GM10847 (cell line): Measurements from ENCODE around the gene IL1B.

Source experiments
- POLR2A ChIP-seq: IDR thresholded peaks from 2 replicates; pipeline ENCODE4 v1.6.1; 2011; ENCODE audit not compliant: insufficient read length; ENCODE audit errors: extremely low read depth

The IL1B gene

DNA sequence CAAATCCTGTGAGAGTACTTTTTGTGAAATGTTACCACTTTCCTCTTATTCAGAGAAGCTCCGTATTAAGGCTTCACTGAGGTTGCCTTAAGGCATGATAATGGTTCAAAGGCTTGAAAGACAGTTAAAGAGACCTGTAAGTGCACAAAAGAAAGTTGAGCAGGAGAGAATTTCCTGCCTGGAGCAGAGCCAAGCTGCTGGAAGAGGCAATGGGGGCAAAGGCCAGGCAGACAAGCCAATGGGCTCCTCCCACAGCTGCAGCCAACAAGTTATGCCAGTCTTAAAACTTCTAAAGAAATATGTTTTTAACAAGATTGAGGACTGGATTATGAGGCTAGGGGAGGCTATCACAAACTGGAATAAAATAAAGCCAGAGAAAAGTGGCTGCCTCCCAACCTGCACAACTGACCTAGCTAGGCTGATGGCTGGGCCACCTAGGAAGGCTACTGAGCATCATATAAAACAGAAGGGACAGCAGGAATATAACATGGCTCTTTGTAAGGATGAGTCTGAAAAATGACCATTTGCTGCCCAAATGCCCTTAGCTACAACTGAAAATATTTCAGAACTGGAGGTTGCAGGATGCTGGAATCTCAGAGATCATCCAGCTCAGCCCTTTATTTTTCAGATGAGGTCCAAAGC lies 2.1 kb downstream of the IL1B start:
- TF ChIP-seq POLR2A, result no peak

DNA sequence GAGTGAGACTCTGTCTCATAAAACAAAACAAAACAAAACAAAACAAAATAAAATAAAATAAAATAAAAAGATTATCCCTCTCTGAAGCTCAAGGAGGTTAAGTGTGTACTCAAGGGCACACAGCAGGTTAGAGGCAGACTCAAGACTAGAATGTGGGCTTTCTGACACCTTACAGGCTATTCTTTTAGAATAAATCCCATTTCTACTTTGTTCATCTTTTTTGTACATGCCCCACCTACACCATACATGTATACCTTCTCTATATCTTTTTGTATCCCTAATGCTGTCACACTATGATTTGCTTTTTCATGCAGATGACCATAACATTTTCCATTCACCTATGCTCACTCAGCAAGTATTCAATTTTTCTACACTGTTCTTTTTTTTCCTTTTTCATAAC lies 2.6 kb downstream of the IL1B start:
- no peak for TF ChIP-seq POLR2A

DNA sequence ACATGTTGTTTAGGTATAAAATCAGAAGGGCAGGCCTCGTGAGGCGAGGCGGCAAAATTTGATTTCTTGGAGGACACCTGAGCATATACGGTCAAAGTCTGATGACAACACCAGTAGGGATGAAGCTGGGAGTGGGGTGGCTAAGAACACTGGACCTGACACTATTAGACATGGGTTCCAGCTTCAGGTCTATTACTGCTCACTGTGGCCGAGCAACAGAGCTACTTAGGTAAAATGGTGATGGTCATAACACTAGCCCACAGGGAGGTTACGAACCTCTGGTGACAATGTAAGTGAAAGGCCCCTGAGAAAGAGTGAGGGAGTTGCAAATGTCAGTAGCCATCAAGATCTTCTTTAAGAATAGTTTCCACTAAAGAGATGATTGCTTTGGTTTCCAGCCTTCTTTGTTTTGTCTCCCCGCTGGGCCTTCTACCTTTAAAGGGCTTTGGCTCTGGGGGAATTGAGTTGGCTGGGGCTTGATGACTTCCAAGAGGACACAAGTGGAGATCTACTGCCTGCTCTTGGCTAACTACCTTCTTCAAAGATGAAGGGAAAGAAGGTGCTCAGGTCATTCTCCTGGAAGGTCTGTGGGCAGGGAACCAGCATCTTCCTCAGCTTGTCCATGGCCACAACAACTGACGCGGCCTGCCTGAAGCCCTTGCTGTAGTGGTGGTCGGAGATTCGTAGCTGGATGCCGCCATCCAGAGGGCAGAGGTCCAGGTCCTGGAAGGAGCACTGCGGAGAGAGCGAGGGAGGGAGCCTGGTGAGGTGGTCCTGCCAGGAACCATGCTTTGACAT lies 3.5 kb downstream of the IL1B start:
- TF ChIP-seq POLR2A, result no peak

DNA sequence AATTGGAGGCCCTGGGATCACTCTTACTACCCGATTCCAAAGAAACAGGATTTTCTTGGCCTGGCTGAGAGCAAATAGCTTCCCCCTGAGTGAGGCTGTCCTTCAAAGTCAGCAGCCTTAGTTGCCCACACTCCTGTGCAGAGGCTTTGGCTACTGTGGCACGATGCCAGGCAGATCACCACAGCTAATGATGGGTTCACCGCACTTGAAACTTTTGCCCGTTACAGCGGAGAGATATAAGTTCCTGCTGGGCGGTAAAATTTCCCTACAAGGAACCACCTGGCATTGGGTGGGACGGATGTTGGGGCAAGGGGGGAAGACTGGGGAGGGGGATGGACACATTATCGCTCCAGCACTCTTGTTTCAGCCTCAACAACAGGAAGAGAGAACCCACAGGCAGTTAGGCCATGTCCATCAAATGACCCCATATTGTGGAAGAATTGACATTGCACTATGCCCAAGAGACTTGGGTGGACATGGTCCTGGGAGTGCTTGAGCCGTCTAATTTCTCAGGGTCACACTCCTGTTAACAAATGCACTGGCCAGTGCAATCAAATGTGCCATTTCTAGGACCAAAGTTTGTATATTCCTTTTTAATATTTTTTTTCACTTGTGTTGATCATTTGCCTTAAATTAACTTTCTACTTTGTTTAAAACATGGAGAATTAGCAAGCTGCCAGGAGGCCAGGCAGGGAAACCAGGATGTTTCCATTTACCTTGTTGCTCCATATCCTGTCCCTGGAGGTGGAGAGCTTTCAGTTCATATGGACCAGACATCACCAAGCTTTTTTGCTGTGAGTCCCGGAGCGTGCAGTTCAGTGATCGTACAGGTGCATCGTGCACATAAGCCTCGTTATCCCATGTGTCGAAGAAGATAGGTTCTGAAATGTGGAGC lies 4.4 kb downstream of the IL1B start:
- no peak for TF ChIP-seq POLR2A

DNA sequence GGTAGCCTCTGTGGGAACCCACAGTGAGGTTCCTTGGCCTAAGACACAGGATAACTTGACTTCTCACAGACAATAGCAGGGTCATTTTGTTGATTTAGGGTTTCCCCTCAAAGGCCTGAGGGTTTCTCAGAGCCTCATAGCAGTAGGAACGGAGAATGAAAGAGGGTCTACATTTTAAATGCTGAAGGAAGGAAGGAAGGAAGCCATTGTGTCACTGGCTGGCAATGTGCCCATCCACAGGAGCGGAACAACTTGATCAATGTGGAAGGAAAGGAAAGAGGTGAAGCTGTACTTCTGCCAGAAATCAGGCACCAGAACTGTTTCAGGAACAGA lies 5.1 kb downstream of the IL1B start:
- no peak for TF ChIP-seq POLR2A

DNA sequence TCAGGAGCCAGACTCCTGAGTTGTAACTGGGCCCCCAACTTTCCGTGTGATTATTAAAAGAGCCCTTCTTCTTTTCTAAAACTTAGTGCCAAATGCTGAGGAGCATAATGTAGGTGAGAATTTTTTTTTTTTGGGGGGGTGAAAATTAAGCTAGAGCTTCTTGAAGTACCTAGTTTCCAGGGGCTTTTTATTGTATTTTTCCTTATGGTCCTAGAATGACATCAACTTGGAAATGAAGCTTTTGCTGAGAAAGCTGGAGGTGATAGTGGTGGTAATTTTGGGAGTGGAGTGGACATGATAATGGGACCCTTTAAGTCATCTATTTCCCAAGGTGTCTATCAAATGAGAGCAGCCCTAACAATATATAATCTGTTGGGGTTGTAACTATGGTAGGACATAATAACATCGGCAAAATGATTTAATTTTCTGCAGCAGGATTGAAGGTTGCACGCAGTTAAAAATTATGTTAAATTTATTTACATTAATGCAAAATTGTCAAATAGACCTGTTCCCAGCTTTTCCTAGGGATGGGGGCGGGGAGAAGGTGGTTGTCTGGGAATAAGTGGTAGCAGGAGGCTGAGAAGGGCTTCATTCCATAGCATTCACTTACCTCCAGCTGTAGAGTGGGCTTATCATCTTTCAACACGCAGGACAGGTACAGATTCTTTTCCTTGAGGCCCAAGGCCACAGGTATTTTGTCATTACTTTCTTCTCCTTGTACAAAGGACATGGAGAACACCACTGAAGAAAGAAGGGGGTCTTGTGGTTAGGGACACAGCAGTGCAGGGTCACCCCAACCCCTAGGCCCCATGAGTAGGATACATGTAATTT lies 5.7 kb downstream of the IL1B start:
- TF ChIP-seq POLR2A, result no peak

DNA sequence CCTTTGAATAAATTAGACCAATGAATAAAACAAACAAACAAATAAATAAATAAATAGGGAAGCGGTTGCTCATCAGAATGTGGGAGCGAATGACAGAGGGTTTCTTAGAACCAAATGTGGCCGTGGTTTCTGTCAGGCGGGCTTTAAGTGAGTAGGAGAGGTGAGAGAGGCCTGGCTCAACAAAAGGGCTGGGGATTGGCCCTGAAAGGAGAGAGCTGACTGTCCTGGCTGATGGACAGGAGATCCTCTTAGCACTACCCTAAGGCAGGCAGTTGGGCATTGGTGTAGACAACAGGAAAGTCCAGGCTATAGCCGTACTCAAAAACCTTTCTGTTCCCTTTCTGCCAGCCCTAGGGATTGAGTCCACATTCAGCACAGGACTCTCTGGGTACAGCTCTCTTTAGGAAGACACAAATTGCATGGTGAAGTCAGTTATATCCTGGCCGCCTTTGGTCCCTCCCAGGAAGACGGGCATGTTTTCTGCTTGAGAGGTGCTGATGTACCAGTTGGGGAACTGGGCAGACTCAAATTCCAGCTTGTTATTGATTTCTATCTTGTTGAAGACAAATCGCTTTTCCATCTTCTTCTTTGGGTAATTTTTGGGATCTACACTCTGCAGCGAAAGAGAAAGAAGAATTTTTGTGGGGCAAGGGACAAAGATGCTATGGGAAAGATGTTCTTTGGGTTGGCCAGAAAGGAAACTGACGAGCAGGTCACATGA lies 6.5 kb downstream of the IL1B start:
- no peak for TF ChIP-seq POLR2A

DNA sequence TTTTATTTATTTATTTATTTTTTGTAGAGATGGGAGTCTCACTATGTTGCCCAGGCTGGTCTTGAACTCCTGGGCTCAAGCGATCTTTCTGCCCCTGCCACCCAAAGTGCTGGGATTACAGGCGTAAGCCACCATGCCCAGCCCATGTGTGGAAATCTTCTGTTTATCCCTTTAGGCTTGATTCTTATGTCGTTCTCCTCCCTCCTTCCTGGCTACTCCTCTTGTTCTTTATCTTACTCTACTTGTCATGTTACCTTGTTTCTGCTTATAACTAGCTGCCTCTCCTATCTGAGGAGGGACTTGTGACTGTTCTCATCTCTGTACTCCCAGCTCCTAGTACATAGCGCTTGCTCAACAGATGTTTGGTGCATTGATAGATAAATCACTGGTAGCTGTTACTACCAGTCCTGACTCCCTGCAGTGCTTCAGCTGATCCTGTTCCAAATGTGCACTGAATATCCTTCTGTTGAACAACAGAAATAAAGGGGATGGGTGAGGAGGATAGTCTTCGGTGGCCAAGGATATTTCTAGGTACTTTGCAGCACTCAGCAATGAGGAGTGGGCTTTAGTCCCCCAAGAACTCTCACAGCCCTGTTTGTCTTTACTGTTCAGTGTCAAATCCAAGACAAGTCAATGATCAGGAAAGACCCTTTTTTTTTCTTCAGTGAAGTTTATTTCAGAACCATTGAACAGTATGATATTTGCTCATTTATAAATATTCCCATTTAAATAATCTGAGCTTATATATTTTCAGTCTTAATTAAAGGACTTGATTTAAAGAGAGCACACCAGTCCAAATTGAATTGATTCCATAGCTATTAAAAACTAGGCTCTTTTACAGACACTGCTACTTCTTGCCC lies 7.2 kb downstream of the IL1B start:
- TF ChIP-seq POLR2A, result no peak

DNA sequence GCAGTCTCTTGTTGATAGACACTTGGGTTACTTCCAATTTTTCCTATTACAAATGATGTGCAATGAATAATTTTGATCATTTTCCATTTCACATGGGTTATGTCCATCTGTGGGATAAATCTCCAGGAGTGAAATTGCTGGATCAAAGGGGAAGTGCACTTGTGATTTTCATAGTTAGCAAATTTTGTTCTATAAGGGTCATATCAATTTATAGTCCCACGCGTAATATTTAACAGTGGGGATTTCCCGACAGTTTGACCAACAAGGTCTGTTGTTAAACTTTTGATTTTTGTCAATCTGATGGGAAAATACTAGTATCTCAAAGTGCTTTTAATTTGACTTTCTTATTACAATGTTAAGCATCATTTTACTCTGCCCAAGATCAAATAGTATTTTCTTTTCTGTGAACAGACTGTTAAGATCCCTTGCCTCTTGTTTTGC lies 8.3 kb downstream of the IL1B start:
- no peak for TF ChIP-seq POLR2A

DNA sequence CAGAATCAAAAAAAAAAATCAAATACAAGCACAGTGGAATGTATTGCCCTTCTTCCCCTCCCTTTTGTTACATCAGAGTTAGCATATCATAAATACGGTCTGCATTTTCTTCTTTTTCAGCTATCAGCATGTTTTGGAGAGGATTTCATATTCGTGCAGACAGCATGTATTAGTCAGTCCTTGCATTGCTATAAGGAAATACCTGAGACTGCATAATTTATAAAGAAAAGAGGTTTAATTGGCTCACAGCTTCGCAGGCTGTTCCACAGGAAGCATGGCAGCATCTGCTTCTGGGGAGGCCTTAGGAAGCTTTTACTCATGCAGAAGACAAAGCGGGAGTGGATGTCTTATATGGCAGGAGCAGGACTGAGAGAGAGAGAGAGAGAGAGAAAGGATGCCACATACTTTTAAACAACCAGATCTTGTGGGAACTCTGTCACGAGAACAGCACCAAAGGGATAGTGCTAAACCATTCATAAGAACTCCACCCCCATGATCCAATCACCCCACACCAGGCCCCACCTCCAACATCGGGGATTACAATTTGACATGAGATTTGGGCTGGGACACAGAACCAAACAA lies 8.9 kb downstream of the IL1B start:
- TF ChIP-seq POLR2A, result no peak

DNA sequence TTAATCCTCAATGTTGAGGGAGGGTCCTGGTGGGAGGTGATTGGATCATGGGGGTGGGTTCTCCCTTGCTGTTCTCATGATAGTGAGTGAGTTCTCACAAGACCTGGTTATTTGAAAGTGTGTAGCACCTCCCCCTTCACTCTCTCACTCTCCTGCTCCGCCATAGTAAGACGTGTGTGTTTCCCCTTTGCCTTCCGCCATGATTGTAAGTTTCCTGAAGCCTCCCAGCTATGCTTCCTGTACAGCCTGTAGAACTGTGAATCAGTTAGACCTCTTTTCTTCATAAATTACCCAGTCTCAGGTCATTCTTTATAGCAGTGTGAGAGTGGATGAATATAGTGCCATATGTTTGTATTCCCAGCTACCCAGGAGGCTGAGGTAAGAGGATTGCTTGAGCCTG lies 9.6 kb downstream of the IL1B start:
- no peak for TF ChIP-seq POLR2A

DNA sequence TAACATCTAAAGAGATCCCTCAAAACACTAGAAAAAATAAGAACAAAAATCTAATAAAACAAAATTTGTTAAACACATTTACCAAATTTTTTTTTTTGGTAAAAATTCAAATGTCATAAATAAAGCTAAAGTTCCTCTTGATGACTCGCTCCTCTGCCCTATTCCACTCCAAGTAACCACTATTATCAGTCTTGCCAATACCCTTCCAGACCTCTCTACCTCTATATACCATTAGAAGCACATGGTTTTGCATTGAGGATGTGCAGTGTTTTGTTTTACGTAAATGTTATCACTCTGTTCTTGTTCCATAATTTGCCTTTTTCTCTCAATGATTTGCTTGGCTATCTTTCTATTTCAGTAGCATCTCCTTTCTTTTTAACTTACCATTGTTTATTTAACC lies 10.9 kb downstream of the IL1B start:
- no peak for TF ChIP-seq POLR2A

DNA sequence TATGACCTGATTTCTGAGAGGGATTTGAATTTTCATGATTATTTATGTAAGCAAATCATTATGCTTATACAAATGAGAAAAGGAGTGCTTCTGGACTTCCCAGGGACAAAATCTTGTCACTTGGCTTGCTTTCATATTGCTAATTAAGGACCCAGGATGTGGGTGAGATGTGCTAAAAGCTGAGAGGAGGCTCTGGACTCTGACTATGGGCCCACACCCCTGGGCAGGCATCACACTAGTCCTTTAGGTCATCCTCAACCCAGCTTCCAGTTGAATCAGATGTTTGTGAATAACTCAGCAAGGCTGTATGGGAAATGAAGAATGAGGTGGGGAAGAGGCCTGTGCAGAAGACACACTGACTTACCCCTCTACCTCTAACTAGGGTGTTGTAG lies 11.9 kb downstream of the IL1B start:
- no peak for TF ChIP-seq POLR2A
